HG02885 (cell line): ENCODE results near the gene IGSF5.
"Not testable (repeated sequence)": the region's sequence is repeated elsewhere in the genome, so short reads cannot be mapped to it uniquely, and the experiment has no call there.

Source experiments
- ATAC-seq: cut with Tn5 transposase; IDR thresholded peaks from one replicate; pipeline ENCODE4 v1.9.1; 2021; ENCODE audit warnings: mild to moderate bottlenecking; ENCODE audit not compliant: unreplicated experiment, poor library complexity

The IGSF5 gene

GRCh38 chr21:39737376-39738000, 7.5 kb upstream of the IGSF5 start:
- ATAC-seq = no peak

DNA sequence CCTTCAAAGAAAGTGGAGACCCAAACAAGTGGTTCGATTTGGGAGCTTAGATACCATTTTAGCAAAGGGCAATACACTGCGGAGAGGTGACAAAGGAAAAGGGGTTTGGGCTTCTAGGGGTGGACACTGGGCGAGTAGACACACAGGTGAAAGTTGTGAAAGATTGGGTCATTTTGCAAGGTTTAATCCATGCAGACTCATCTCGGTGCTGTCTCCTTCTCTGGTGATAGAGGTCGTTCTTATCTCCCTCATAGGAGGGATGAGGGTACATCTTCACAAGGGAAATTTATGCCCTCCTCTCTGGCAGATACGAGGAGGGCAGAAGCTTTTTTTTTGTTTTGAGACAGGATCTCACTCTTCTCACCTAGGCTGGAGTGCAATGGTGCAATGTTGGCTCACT, 6.4 kb upstream of the IGSF5 start:
- ATAC-seq = no peak

- ATAC-seq = not testable (repeated sequence)
Observed at GRCh38 chr21:39739531-39739930, 5.5 kb upstream of the IGSF5 start.

GRCh38 chr21:39742561-39742960, 2.4 kb upstream of the IGSF5 start:
- not testable (repeated sequence) for ATAC-seq

- ATAC-seq = not testable (repeated sequence)
Observed at GRCh38 chr21:39745332-39745731, 349 bp downstream of the IGSF5 start.

DNA sequence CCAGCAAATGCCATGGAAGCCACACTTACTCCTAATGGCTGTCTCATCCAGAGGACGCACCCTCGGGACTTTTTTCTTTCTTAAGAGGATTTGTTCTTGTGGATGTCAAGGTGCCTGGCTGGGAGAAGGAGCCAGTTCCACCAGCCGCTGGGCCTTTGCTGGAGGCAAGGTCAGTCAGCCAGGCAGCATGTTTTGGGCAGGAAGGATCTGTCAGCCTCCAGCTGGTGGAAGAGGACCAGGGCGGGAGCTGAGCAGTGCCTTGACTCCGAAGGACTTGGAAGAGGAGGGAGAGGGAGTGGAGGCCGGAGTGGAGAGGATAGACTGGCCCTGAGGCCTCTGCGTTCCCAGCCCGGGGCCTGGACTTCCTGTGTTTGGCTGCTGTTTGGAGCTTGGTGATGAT, 5.7 kb downstream of the IGSF5 start:
- no peak for ATAC-seq

DNA sequence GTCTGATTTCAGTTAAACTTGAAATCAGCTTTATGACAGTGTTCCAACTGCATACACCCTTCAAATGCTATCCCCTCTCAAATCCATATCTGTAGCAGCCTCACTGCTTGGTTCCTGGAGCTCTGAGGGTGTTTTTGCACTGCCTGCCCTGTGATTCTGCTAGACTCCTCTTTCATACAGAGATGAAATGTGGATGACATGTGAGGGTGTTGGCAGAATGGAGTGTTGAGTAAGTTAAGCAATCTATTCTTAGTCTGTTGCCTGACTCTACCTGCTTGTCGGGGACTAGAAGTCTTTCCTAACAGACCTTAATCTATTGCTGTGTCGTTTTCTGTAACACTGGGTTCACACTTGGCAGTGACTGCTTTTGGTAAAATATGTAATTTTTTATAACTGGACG, 9.8 kb downstream of the IGSF5 start:
- no peak for ATAC-seq

GRCh38 chr21:39756285-39756684, 11.3 kb downstream of the IGSF5 start:
- no peak for ATAC-seq

GRCh38 chr21:39763272-39763970, 18.4 kb downstream of the IGSF5 start:
- no peak for ATAC-seq

GRCh38 chr21:39774227-39774626, 29.2 kb downstream of the IGSF5 start:
- ATAC-seq = no peak

DNA sequence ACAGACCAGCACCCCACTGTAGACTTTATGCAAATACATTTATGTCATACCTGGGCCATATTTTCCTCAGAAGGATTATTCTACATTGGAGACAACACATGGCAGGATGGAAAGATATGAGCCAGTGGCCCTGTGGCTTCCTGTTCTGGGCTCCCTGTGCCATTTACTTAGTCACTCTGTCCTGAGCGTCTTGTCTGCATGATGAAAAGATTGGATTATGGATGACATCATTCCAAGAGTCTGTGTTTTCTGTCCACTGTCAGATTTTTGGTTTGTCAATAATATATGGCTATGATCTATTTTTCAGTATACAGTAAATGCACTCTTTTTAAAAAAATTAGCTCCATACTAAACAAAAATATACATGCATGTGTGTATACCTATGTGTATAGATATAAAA, 30.8 kb downstream of the IGSF5 start:
- no peak for ATAC-seq

- ATAC-seq = no peak
Observed at GRCh38 chr21:39776589-39776988, 31.6 kb downstream of the IGSF5 start.

DNA sequence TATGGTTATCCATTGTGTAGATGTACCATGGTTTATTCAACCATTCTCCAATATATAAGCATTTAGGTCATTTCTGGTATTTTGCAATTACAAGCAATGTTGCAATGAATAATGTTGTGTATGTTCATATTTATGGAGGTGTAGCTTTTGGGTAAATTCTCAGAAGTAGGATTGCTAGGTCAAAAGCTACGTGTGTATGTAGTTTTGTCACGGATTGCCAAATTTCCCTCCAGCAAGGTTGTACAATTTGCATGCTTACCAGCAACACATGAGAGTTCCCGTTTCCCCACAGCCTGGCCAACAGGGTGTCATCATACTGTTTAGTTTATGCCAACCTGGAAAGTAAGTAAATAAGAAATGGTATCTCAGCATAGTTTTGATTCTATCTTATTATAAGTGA, 36.3 kb downstream of the IGSF5 start:
- no peak for ATAC-seq

- no peak for ATAC-seq
Observed at GRCh38 chr21:39788383-39788782, 43.4 kb downstream of the IGSF5 start.

DNA sequence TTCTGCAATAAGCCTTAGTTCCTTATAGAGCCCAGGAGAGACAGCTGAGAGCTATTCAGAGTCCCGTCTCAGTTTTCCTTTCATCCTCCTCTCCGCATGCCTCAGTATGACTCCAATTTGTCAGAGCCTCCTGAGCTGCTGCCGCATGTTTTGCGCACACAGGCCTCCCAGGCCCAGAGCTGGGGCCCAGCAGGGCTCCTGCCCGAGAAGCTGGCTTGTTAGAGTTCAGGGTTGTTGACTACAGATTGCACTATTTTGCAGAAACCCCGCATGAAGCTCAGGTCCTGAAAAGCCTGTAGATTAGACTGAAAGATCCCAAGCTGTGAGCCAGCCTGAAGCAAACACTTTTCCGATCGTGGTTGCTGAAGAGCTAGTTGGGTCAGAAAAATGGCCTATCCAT, 51.5 kb downstream of the IGSF5 start:
- no peak for ATAC-seq

GRCh38 chr21:39799178-39799577, 54.2 kb downstream of the IGSF5 start:
- no peak for ATAC-seq

DNA sequence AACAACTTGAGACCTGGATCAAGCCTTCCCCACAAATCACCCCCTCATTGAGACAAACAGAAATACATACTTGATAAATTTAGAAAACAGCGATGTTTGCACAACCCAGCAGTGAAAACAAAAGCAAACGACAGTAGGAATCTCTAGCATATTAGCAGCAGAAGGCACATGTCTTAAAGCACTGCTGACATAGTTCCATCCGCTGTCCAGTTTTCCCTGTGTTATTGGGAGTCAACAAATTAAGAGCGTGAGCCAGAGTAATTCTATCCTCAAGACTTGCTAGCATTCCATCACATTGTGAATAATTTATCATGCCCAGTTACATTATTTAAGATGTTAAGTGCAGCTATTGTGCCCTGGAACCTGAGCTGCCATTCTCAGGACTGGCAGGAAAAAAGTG, 55.3 kb downstream of the IGSF5 start:
- ATAC-seq = no peak

- no peak for ATAC-seq
Observed at GRCh38 chr21:39802217-39802616, 57.2 kb downstream of the IGSF5 start.

GRCh38 chr21:39803393-39803792, 58.4 kb downstream of the IGSF5 start:
- no peak for ATAC-seq

DNA sequence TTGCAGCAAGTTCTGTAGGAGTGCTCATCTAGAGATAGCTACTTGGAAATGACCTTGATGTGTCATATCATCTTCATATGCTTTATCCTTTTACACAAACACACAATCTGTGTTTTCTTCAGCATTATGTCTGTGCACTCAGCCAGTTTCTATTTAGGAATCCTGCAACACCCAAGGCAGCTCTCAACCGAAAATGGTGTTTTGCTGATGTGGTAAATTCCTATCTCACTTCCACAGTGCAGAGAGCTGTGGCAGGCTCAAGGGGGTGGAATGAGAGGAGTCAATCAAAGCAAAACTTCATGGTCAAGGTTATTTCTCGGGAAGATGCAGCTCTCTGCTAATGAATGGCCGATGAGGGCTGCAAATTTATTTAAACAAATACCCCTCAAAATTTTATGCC, 59.3 kb downstream of the IGSF5 start:
- ATAC-seq = no peak

GRCh38 chr21:39805983-39806382, 61.0 kb downstream of the IGSF5 start:
- ATAC-seq = no peak

DNA sequence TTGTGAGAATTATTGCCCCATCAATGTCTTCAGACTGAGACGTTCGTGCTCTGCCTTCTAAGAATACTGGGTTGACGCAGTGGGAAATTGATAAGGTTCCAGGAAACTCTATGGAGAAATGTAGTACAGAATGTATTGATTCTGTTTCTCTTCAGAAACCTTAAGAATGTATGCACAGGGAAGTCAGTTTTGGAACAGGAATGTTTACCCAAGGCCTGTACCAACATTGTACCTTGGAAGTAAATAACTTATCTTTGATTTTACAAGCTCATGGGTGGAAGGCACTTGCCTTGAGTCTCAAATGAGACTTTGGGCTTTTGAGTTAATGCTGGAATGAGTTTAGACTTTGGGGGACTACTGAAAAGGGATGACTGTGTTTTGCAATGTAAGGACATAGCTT, 62.8 kb downstream of the IGSF5 start:
- ATAC-seq = no peak
